ENCODE measurements around the gene CHRM1. TPM values are rescaled to one million over a fixed set of nuclear protein-coding genes. Genes with fewer than 3 reads are reported as not detected.

CHRM1 gene
- total and polyA plus RNA-seq, 2 donors from 2014 or later, result 0.22 to 0.44 TPM

GRCh38 chr11:62889484-62890437 lies 31.4 kb downstream of the CHRM1 start:
- peak overlapping the region in 1 of 3 donors; percentile 4 for H3K9ac ChIP-seq (ENCODE audit: low read length in 3 of 3)
- intact Hi-C loops (cut with DNase I), result no loop called here

GRCh38 chr11:62889126-62889483 lies 32.1 kb downstream of the CHRM1 start:
- Histone ChIP-seq H3K9ac (ENCODE audit: low read length in 3 of 3) (peak overlapping the region in 1 of 3 donors; percentile 4), H3K4me3 (ENCODE audit: low read length in 3 of 3) (no peak overlapping the region), H3K4me1 (ENCODE audit: control insufficient read depth in 2 of 3, insufficient read depth in 2 of 3, low read depth in 1 of 3, low read length in 3 of 3) (peaks cover 2 to 30% (median 24%) of the 10 kb centered on the region in 3 donors), H3K36me3 (ENCODE audit: control insufficient read depth in 2 of 3, insufficient read depth in 3 of 3, low read length in 3 of 3) (peaks cover 17 to 48% (median 30%) of the 10 kb centered on the region in 3 donors), H3K27me3 (ENCODE audit: control insufficient read depth, insufficient read depth, low read length) (no peaks in the 10 kb centered on the region), H3K27ac (ENCODE audit: low read depth in 2 of 2, low read length in 2 of 2) (peak overlapping the region; percentile 59 to 81), H3K9me3 (ENCODE audit: control insufficient read depth in 2 of 3, insufficient read depth in 1 of 3, low read length in 3 of 3) (no peaks in the 10 kb centered on the region)
- no peak for TF ChIP-seq CTCF (IDR thresholded peaks at IDR 0.05; ENCODE audit: borderline replicate concordance, extremely low read depth, insufficient read depth)
- DNase-seq, result no peak
- intact Hi-C loops (cut with DNase I), result no loop called here
- FAIRE-seq, result no peak

More at GRCh38 chr11:62889484-62890437, 31.4 kb downstream of the CHRM1 start:
- no peak overlapping the region for H3K4me3 ChIP-seq (ENCODE audit: low read length in 3 of 3)
- FAIRE-seq (no peak), DNase-seq (peak in 3 of 5 donors; percentile 59 to 90 (median 85))
- peaks cover 14 to 43% (median 26%) of the 10 kb centered on the region in 3 donors for H3K36me3 ChIP-seq (ENCODE audit: control insufficient read depth in 2 of 3, insufficient read depth in 3 of 3, low read length in 3 of 3)
- H3K9me3 ChIP-seq (ENCODE audit: control insufficient read depth in 2 of 3, insufficient read depth in 1 of 3, low read length in 3 of 3), result no peaks in the 10 kb centered on the region
- no peak for TF ChIP-seq CTCF (IDR thresholded peaks at IDR 0.05; ENCODE audit: borderline replicate concordance, extremely low read depth, insufficient read depth)
- peak overlapping the region; percentile 59 to 81 for H3K27ac ChIP-seq (ENCODE audit: low read depth in 2 of 2, low read length in 2 of 2)
- peaks cover 2 to 25% (median 24%) of the 10 kb centered on the region in 3 donors for H3K4me1 ChIP-seq (ENCODE audit: control insufficient read depth in 2 of 3, insufficient read depth in 2 of 3, low read depth in 1 of 3, low read length in 3 of 3)
- no peaks in the 10 kb centered on the region for H3K27me3 ChIP-seq (ENCODE audit: control insufficient read depth, insufficient read depth, low read length)

GRCh38 chr11:62888406-62888805 lies 32.8 kb downstream of the CHRM1 start:
- H3K27ac ChIP-seq (ENCODE audit: low read depth in 2 of 2, low read length in 2 of 2), result peak overlapping the region; percentile 0 to 45

More at GRCh38 chr11:62888406-62888805, 32.8 kb downstream of the CHRM1 start:
- Histone ChIP-seq H3K4me3 (ENCODE audit: low read length in 3 of 3) (no peak overlapping the region), H3K27me3 (ENCODE audit: control insufficient read depth, insufficient read depth, low read length) (no peaks in the 10 kb centered on the region), H3K9me3 (ENCODE audit: control insufficient read depth in 2 of 3, insufficient read depth in 1 of 3, low read length in 3 of 3) (no peaks in the 10 kb centered on the region), H3K9ac (ENCODE audit: low read length in 3 of 3) (no peak overlapping the region), H3K4me1 (ENCODE audit: control insufficient read depth in 2 of 3, insufficient read depth in 2 of 3, low read depth in 1 of 3, low read length in 3 of 3) (peaks cover 2 to 37% (median 28%) of the 10 kb centered on the region in 3 donors), H3K36me3 (ENCODE audit: control insufficient read depth in 2 of 3, insufficient read depth in 3 of 3, low read length in 3 of 3) (peaks cover 19 to 55% (median 35%) of the 10 kb centered on the region in 3 donors)
- FAIRE-seq (no peak), DNase-seq (no peak)
- no peak for TF ChIP-seq CTCF (IDR thresholded peaks at IDR 0.05; ENCODE audit: borderline replicate concordance, extremely low read depth, insufficient read depth)
- intact Hi-C loops (cut with DNase I), result no loop called here

Measured in kidney (tissue), 14 donors.